GM03348 (cell line): ENCODE data around the gene TENM4.

Source experiments
- DNase-seq: peaks from one replicate; pipeline ENCODE4 v3.0.0; 2012; ENCODE audit warnings: low spot score

Gene TENM4

GRCh38 chr11:79344753-79345294, 96.0 kb downstream of the TENM4 start:
- no peak for DNase-seq

- no peak for DNase-seq
These were observed 98.1 kb downstream of the TENM4 start for GRCh38 chr11:79342686-79343085.

- no peak for DNase-seq
These were observed 98.6 kb downstream of the TENM4 start for GRCh38 chr11:79342236-79342635.

GRCh38 chr11:79340535-79340934, 100.3 kb downstream of the TENM4 start:
- DNase-seq: no peak

GRCh38 chr11:79336797-79337517, 103.9 kb downstream of the TENM4 start:
- no peak for DNase-seq

- no peak for DNase-seq
These were observed 105.1 kb downstream of the TENM4 start for GRCh38 chr11:79335681-79336080.

- DNase-seq: no peak
These were observed 107.5 kb downstream of the TENM4 start for GRCh38 chr11:79333355-79333754.

GRCh38 chr11:79332017-79332416, 108.8 kb downstream of the TENM4 start:
- DNase-seq: no peak

- DNase-seq: no peak
These were observed 109.5 kb downstream of the TENM4 start for GRCh38 chr11:79331203-79331901.

- no peak for DNase-seq
These were observed 110.2 kb downstream of the TENM4 start for GRCh38 chr11:79330651-79331050.

- DNase-seq: no peak
These were observed 111.3 kb downstream of the TENM4 start for GRCh38 chr11:79329561-79329960.

- no peak for DNase-seq
These were observed 112.4 kb downstream of the TENM4 start for GRCh38 chr11:79328402-79328801.

- no peak for DNase-seq
These were observed 115.0 kb downstream of the TENM4 start for GRCh38 chr11:79325851-79326250.

- peak; percentile 24 for DNase-seq
These were observed 119.6 kb downstream of the TENM4 start for GRCh38 chr11:79321263-79321662.

- DNase-seq: no peak
These were observed 125.7 kb downstream of the TENM4 start for GRCh38 chr11:79314906-79315689.

- no peak for DNase-seq
These were observed 127.3 kb downstream of the TENM4 start for GRCh38 chr11:79313530-79313913.

GRCh38 chr11:79312617-79313529, 128.0 kb downstream of the TENM4 start:
- no peak for DNase-seq

- no peak for DNase-seq
These were observed 129.4 kb downstream of the TENM4 start for GRCh38 chr11:79311461-79311860.

GRCh38 chr11:79309407-79309806, 131.4 kb downstream of the TENM4 start:
- DNase-seq: no peak

- no peak for DNase-seq
These were observed 132.4 kb downstream of the TENM4 start for GRCh38 chr11:79308429-79308828.

GRCh38 chr11:79304599-79305212, 136.1 kb downstream of the TENM4 start:
- peak; percentile 24 for DNase-seq
